Measurements from ENCODE around the gene NKX2-1. TPM values are rescaled to one million over a fixed set of nuclear protein-coding genes. Genes with fewer than 3 reads are reported as not detected.

Gene NKX2-1
- total RNA-seq, 1 donor from 2014 or later = 0.82 TPM

DNA sequence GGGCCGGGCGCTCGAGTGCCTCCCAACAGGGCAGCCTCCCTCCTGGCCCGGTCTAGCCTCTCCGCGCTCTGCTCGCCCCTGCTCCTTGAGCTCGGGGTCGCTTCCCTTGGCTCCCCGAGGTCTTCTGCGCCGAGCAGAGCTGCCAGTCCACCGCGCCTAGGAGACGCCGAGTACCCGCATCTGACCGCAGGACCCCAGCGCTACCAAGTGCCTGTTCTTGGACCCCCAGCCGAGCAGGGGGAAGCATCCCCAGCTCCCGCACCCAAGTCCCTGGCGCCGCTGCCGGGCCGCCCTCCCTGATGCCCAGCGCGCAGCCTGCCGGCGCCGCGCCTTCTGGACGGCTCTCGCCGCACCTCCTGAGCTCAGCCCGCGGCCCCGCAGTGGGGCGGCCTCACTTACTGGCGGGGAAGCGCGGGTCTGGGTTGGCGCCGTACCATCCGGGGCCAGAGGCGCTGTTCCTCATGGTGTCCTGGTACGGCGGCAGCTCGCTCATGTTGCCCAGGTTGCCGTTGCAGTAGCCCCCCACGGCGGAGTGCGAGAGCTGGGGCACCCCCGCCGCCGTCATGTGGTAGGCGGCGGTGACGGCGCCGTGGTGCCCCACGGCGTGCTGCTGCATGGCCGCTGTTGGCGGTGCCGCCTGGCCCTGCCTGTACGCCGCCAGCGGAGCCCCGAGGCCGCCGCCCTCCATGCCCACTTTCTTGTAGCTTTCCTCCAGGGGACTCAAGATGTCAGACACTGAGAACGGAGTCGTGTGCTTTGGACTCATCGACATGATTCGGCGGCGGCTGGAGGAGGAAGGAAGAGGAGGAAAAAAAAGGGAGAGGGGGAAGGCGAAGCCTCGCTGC, 1.2 kb downstream of the NKX2-1 start:
- FAIRE-seq (no peak), DNase-seq (ENCODE audit: low spot score in 2 of 2) (peak in 1 of 2 donors; percentile 43)

DNA sequence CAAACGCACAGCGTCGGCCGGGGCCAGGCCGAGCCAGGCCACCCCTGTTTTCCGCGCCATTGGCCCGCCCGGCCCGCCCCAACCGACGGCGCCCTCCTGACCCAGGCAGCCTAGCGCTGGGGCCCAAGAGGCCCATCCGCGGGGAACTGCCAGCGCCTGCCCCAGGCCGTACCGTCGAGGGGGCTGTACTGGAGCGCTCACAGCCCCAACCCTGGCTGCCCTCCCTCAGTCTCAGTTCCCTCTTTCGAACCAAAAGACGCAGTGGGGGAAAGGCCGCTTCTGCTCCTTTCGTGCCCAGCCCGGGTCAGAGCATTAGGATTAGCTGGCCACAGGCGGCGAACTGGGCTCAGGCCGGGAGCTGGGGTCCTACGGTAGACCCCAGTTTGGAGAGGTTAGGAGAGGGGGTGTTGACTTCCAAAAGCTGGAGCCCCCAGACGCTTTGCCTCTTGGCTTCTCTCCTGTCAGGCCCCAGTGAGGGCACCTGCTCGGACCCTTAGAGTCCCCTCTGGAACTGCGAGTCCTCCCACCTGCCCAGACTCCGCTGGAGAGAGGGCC, 1.9 kb downstream of the NKX2-1 start:
- DNase-seq (ENCODE audit: low spot score in 2 of 2) = peak in 1 of 2 donors; percentile 25
- no peak for FAIRE-seq

DNA sequence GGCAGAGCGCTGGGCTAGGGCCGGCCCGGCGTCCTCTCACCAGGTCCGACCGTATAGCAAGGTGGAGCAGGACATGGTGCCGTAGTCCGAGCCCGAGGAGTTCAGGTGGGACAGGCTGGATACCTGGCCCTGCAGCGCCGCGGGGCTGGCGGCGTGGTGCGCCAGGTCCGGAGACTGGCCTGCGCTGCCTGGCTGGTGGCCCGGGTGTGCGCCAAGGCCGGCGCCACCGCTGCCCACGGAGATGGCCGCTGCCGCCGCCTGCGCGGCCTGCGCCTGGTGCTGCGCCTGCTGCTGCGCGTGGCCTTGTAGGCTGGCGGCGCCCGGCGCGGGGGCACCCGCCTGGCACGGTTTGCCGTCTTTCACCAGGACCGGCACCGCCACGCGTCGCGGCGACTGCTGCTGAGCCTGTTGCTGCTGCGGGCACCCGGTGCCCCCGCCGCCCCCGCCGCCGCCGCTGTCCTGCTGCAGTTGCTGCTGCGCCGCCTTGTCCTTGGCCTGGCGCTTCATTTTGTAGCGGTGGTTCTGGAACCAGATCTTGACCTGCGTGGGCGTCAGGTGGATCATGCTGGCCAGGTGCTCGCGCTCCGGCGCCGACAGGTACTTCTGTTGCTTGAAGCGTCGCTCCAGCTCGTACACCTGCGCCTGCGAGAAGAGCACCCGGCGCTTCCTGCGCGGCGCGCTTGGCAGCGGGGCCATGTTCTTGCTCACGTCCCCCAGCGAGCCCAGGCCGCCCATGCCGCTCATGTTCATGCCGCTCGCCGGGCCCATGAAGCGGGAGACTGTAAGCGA, 2.6 kb downstream of the NKX2-1 start:
- DNase-seq (ENCODE audit: low spot score in 2 of 2) (peak in 1 of 2 donors; percentile 30), FAIRE-seq (no peak)

DNA sequence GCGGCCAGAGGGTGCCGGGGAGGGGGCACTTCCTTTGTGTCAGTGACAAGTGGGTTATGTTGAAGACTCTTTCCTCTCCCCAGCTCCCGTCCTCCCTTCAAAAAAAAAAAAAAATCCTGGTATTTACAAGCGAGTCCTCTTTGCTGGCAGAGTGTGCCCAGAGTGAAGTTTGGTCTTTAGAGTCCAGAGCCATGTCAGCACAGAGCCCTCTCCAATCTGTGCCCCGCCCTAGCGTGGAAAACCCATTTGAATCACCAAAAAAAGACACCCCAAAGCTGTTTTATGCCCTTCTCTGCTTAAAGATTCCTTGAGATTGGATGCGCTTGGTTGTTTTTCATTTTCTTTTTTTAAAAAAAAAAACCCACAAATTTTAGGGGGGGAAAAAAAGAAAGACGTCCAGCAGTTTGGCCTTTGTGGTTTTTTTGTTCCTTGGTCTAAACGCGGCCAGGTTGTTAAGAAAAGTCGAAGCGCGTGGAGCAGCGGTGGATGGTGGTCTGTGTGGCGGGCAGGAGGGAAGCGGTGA, 3.3 kb downstream of the NKX2-1 start:
- DNase-seq (ENCODE audit: low spot score in 2 of 2) (peak in 1 of 2 donors; percentile 30), FAIRE-seq (no peak)

DNA sequence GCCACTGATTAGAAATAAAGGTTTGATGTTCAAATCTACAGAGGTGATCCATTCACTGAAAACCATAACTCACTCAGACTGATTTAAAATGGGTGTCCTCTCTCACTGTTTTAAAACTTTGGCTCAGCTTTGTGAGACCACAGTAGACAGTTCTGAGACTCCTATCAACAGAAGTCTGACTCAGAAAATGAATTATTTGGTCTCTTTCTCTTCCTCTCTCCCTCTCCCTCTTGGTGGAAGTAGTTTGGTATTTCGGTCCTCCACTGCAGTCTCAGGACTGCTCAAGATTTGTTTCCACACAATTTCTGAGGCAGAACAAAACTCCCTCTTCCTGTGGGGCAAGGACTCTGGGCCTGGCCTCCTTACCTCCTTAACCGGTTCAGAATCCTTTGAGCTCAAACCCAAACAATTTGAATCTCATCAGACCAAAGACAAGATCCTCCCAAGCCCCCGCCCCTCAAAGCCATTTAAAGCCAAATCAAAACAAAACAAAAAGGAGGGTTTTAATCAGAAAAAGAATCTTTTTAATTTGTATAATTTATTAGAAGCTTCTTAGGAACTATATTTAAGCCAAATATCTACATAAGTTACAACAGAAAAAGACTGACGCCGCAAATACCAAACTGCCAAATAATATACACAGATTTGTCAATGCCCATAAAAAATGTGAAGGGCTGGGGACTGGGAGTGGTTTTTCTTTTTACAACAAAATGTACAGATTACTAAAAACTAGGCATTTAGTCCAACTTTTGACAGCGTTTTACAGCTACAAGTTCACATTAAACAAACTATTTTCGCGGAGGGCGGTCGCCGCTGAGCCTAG, 3.9 kb downstream of the NKX2-1 start:
- FAIRE-seq = no peak
- DNase-seq (ENCODE audit: low spot score in 2 of 2) = peak in 1 of 2 donors; percentile 27

GRCh38 chr14:36515105-36515593, 4.9 kb downstream of the NKX2-1 start:
- FAIRE-seq (no peak), DNase-seq (ENCODE audit: low spot score in 2 of 2) (peak in 1 of 2 donors; percentile 24)

- FAIRE-seq (no peak), DNase-seq (ENCODE audit: low spot score in 2 of 2) (peak in 1 of 2 donors; percentile 32)
These were observed 5.5 kb downstream of the NKX2-1 start for GRCh38 chr14:36514278-36515104.

DNA sequence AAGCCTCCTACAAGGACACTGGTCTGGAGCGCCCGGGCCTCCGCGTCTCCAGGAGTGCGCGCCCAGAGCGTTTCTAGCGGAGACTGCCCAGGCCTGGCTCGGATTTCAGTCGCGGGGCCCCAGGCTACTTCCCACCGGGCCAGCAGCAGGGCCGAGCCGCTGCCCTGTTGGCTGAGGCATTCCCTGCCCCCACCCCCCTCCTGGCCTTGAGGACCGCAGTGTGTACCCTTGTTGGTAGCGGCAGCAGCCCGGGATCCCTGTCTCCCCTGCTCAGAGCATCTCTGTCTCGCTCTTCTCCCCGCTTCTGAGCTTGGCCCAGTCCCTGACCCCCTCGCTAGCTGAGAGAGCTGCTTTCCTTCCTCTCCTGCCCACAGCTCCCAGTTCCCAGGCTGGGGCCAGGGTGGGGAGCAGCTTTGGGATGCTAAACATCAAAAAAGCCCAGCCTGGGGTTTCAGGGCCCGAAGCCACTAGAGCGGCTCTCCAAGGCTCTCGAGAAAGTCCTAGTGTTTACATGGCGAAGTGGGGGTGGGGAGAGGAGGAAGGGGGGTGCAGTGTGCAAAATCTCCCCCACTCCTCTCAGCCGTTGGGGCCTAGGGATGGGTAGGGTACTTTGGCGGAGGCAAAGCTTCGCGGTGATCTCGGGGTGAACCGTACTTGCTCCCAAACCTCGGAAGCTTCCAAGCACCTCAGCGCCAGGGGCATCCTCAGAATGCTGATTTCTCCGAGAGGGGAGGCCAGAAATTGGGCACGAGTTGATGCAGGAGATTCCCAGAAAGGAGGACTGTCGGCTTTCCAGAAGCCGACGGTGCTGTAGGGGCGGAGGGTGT, 6.4 kb downstream of the NKX2-1 start:
- FAIRE-seq (no peak), DNase-seq (ENCODE audit: low spot score in 2 of 2) (peak in 1 of 2 donors; percentile 28)

DNA sequence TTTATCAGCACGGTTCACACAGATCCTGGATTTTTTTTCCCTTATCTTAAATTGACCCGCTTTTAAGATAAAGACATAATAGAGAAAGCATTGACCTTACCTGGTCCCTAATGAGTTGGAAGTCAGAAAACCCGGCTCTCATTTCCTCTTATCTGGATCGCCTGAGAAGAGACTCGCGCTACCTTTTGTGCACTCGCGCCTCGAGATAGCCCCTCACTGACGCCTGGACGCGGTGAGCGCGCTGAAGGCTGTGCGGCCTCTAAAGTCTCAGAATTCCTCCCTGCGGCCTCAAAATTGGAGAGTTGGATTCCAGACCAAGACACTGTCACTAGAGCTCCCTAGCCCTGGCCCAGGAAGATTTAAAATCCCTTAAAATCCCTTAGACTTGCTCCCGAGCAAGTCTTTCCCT, 7.0 kb downstream of the NKX2-1 start:
- FAIRE-seq (no peak), DNase-seq (ENCODE audit: low spot score in 2 of 2) (peak in 1 of 2 donors; percentile 16)

- DNase-seq (ENCODE audit: low spot score in 2 of 2) (peak in 1 of 2 donors; percentile 14), FAIRE-seq (no peak)
These were observed 7.4 kb downstream of the NKX2-1 start for GRCh38 chr14:36512585-36513003.

GRCh38 chr14:36511981-36512584, 7.9 kb downstream of the NKX2-1 start:
- DNase-seq (ENCODE audit: low spot score in 2 of 2) (peak in 1 of 2 donors; percentile 13), FAIRE-seq (no peak)

DNA sequence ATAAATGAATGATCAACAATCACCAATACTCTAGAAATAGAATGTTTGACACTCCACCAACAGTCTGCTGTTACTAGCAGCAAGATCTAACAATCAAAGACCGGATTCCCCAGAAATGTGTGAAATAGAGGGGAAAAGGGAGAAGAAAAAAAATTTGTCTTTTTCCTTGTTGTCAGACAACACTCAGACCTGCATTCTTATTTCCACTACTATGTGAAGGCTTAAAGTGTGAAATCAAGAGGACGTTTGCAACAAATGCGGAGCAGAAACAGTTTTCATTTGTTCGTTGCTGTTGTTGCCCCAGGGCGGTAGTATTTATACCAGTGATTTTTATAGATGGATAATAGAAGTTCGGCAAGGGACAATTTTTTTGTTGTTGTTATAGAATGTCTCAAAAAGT, 9.2 kb downstream of the NKX2-1 start:
- DNase-seq (ENCODE audit: low spot score in 2 of 2) (no peak), FAIRE-seq (no peak)

DNA sequence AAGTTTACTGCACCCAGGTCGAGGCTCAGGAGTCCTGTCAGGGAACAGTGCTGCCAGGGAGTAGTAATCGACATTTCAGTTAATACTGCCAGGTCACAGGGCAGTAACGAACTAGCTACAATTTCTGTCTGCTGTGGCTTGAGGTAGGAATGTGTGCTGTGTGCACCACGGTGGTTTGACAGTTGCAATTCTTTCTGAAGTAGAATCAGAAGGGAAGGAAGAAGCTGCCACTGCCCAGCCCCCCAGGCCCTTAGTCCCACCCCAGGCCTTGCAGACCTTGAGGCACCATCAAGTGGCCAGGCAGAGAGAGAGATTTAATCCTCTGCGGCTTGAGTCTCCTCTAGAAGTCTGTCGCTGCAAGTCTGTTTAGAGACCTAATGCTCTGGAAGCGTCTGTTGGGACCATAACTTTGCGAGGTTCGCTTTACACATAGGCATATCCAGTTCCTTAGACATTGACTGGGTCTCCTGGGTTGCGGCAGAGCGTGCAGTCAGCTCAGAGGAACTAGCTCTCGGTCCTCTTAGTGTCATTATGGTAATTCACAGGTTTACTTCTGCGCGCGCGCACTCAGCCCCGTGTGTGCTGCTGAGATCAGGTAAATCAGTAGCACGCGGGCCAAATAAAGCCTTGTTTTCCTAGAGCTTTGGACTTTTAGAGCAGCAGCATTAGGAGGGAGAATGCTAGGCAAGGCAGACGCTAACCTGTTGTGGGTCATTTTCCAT, 9.8 kb downstream of the NKX2-1 start:
- DNase-seq (ENCODE audit: low spot score in 2 of 2) = no peak
- FAIRE-seq = no peak

GRCh38 chr14:36509069-36509917, 10.7 kb downstream of the NKX2-1 start:
- DNase-seq (ENCODE audit: low spot score in 2 of 2) = peak in 1 of 2 donors; percentile 12
- no peak for FAIRE-seq

DNA sequence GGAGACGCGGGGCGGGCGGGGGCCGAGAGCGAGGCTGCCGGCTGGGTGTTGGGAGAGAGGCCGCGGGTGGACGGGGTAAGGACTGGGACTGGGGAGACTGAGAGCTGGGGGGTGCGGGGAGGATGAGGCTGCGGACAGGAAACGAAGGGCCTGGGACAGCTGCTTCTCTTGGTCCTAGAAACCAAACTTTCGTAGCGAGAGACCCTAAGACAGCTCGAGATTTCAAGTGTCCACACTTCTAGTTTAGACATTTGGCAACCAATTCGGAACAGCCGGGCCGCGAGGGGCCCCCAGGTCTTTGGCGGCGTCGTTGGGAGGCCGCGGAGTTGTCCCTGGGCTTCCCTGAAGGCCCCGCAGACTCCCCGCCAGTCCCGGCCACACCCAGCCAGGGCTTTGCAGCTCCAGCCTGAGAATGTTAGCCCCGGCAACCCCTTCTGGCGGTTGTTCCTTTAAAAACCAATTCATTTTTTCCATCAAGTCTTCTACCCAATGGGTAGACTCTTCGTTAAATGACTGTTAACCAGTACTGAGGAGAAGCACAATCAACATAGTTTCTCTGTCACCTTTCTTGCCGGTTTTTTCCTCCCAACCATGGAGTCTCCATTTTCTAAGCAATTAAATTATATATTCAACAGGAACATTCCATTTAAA, 11.5 kb downstream of the NKX2-1 start:
- DNase-seq (ENCODE audit: low spot score in 2 of 2) (peak in 1 of 2 donors; percentile 19), FAIRE-seq (no peak)
